GM10847 (cell line): ENCODE data around the gene KRTAP4-16.
"Not testable (repeated sequence)": the region's sequence is repeated elsewhere in the genome, so short reads cannot be mapped to it uniquely, and the experiment has no call there.

Experiments
- POLR2A ChIP-seq: IDR thresholded peaks from 2 replicates; pipeline ENCODE4 v1.6.1; 2011; ENCODE audit not compliant: insufficient read length; ENCODE audit errors: extremely low read depth

KRTAP4-16 gene

GRCh38 chr17:41121742-41122141 is 19.7 kb upstream of the KRTAP4-16 start:
- no peak for TF ChIP-seq POLR2A

- no peak for TF ChIP-seq POLR2A
These were observed 16.7 kb upstream of the KRTAP4-16 start for GRCh38 chr17:41118721-41119120.

GRCh38 chr17:41117846-41118386 is 15.9 kb upstream of the KRTAP4-16 start, which contains the start of gene KRTAP4-11:
Gene KRTAP4-11 (minus strand): TSS chr17:41118373. CDS start chr17:41118315, 58 bp downstream.
- TF ChIP-seq POLR2A = not testable (repeated sequence)

GRCh38 chr17:41116297-41116696 is 14.3 kb upstream of the KRTAP4-16 start:
- no peak for TF ChIP-seq POLR2A

GRCh38 chr17:41111151-41111885 is 9.3 kb upstream of the KRTAP4-16 start:
- TF ChIP-seq POLR2A = no peak

GRCh38 chr17:41107941-41108450 is 6.0 kb upstream of the KRTAP4-16 start:
- no peak for TF ChIP-seq POLR2A

- not testable (repeated sequence) for TF ChIP-seq POLR2A
These were observed 3.3 kb upstream of the KRTAP4-16 start, which contains the start of gene KRTAP4-9 for GRCh38 chr17:41105347-41105746. Gene KRTAP4-9 (plus strand): TSS chr17:41105389. CDS start chr17:41105389, 0 bp downstream.

- TF ChIP-seq POLR2A = no peak
These were observed 1.9 kb upstream of the KRTAP4-16 start for GRCh38 chr17:41103896-41104295.

GRCh38 chr17:41098481-41098880 is 3.5 kb downstream of the KRTAP4-16 start:
- no peak for TF ChIP-seq POLR2A

GRCh38 chr17:41098042-41098441 is 4.0 kb downstream of the KRTAP4-16 start, which contains the start of gene KRTAP4-8:
Gene KRTAP4-8 (minus strand): TSS chr17:41098142. CDS start chr17:41098084, 58 bp downstream.
- no peak for TF ChIP-seq POLR2A

- no peak for TF ChIP-seq POLR2A
These were observed 6.0 kb downstream of the KRTAP4-16 start for GRCh38 chr17:41096055-41096454.

- not testable (repeated sequence) for TF ChIP-seq POLR2A
These were observed 17.7 kb downstream of the KRTAP4-16 start, which contains the start of gene KRTAP4-7 for GRCh38 chr17:41084100-41084856. Gene KRTAP4-7 (plus strand): TSS chr17:41084150. CDS start chr17:41084207, 57 bp downstream.

GRCh38 chr17:41082626-41083025 is 19.4 kb downstream of the KRTAP4-16 start:
- TF ChIP-seq POLR2A = no peak

- TF ChIP-seq POLR2A = no peak
These were observed 25.2 kb downstream of the KRTAP4-16 start for GRCh38 chr17:41076788-41077187.

GRCh38 chr17:41073676-41074075 is 28.3 kb downstream of the KRTAP4-16 start:
- no peak for TF ChIP-seq POLR2A
